ENCODE data around the gene SPACDR.
A peak's percentile ranks its signal among the peaks of the same experiment; 100 is the strongest.

Gene SPACDR

GRCh38 chr7:100484673-100485045 lies 20.6 kb upstream of the SPACDR start:
- DNase-seq = no peak

GRCh38 chr7:100483722-100484672 lies 19.9 kb upstream of the SPACDR start, which contains the start of gene NYAP1:
Gene NYAP1 (plus strand): TSS chr7:100483927. CDS start chr7:100485312, 1,385 bp downstream.
- DNase-seq = peak; percentile 48

- peak; percentile 83 for DNase-seq
Measured at GRCh38 chr7:100483090-100483721, 19.1 kb upstream of the SPACDR start.

GRCh38 chr7:100482728-100483089 lies 18.6 kb upstream of the SPACDR start:
- no peak for DNase-seq

GRCh38 chr7:100481466-100481865 lies 17.4 kb upstream of the SPACDR start:
- DNase-seq = no peak

- DNase-seq = peak; percentile 91
Measured at GRCh38 chr7:100478958-100479660, 15.0 kb upstream of the SPACDR start, which contains the start of gene TSC22D4. Gene TSC22D4 (minus strand): TSS chr7:100479214. CDS start chr7:100478038, 1,176 bp downstream.

- DNase-seq = no peak
Measured at GRCh38 chr7:100477871-100478267, 13.8 kb upstream of the SPACDR start.

- DNase-seq = peak; percentile 35
Measured at GRCh38 chr7:100476903-100477870, 13.1 kb upstream of the SPACDR start.

GRCh38 chr7:100476101-100476780 lies 12.2 kb upstream of the SPACDR start:
- DNase-seq = no peak

GRCh38 chr7:100475549-100475948 lies 11.5 kb upstream of the SPACDR start:
- no peak for DNase-seq

GRCh38 chr7:100472854-100473499 lies 8.9 kb upstream of the SPACDR start:
- no peak for DNase-seq

GRCh38 chr7:100472121-100472851 lies 8.2 kb upstream of the SPACDR start:
- DNase-seq = no peak

GRCh38 chr7:100471021-100471420 lies 7.0 kb upstream of the SPACDR start:
- DNase-seq = no peak

GRCh38 chr7:100469227-100470044 lies 5.4 kb upstream of the SPACDR start:
- peak; percentile 86 for DNase-seq

- no peak for DNase-seq
Measured at GRCh38 chr7:100467638-100468373, 3.7 kb upstream of the SPACDR start.

- DNase-seq = no peak
Measured at GRCh38 chr7:100466653-100467605, 2.9 kb upstream of the SPACDR start.

GRCh38 chr7:100465702-100466311 lies 1.7 kb upstream of the SPACDR start:
- no peak for DNase-seq
